GM12878 (cell line): ENCODE data around the gene RGL4. TPM values are rescaled to one million over a fixed set of nuclear protein-coding genes. Genes with fewer than 3 reads are reported as not detected.
A peak's percentile ranks its signal among the peaks of the same experiment; 100 is the strongest.

ENCODE experiments used
- ATAC-seq: fragments of 200-7000 bp; cut with Tn5 transposase; 3 replicates; pipeline ENCODE4 v1.9.1; 2020; ENCODE audit warnings: mild to moderate bottlenecking, moderate library complexity
- BruUV-seq: library from RNA; stranded (reverse); fragments of 400-500 nt; replicated peaks from 2 replicates; lab custom pipeline; 2021; lab: Mats Ljungman, UMichigan
- CTCF ChIA-PET: fragments of 300-600 bp; sonication (Branson Sonifier 250); formaldehyde crosslinking; extraction: SDS; loops from one replicate; lab custom pipeline; 2021; ENCODE audit warnings: inconsistent platforms; lab: Yijun Ruan, JAX
- POLR2A ChIA-PET: fragments of 350-600 bp; formaldehyde crosslinking; extraction: SDS; loops from one replicate; lab custom pipeline; 2021; ENCODE audit warnings: inconsistent platforms; lab: Charles Lee
- RAD21 ChIA-PET: fragments of 300-600 bp; sonication (Branson Sonifier 250); formaldehyde crosslinking; loops from one replicate; lab custom pipeline; 2023; ENCODE audit warnings: antibody characterized with exemption; ENCODE audit not compliant: unreplicated experiment; lab: Charles Lee
- SMC1A ChIA-PET: fragments of 300-600 bp; sonication (Branson Sonifier 250); formaldehyde crosslinking; loops from one replicate; lab custom pipeline; 2023; ENCODE audit not compliant: unreplicated experiment, uncharacterized antibody; lab: Charles Lee
- DNase-seq: peaks from one replicate; pipeline ENCODE4 v3.0.0-alpha.2; 2011; ENCODE audit warnings: low read depth, low spot score
- FAIRE-seq: peaks from 3 replicates; lab custom pipeline; 2011; peaks lifted over from hg19 to GRCh38; lab: Jason Lieb, UNC
- H2AFZ ChIP-seq: 2 replicates; pipeline ENCODE4 v1.6.0; 2011; ENCODE audit warnings: low read depth, low read length, control low read depth; ENCODE audit not compliant: control insufficient read depth
- H3K27ac ChIP-seq: 2 replicates; pipeline ENCODE4 v1.5.1; 2011; ENCODE audit warnings: control low read depth; ENCODE audit not compliant: control insufficient read depth, insufficient read depth
- H3K27me3 ChIP-seq, 2 experiments: replicated peaks in 1 of 2; 2 replicates each; pipeline versions ENCODE4 v1.6.0 to v1.6.1; 2011; ENCODE audit warnings: low read length in 1 of 2; ENCODE audit not compliant: control insufficient read depth in 2 of 2, insufficient read depth in 2 of 2
- H3K36me3 ChIP-seq, 2 experiments: 2 replicates each; pipeline ENCODE4 v1.5.1; 2011; ENCODE audit warnings: low read length in 1 of 2; ENCODE audit not compliant: control insufficient read depth in 2 of 2, insufficient read depth in 2 of 2
- H3K4me1 ChIP-seq: 2 replicates; pipeline ENCODE4 v1.6.1; 2011; ENCODE audit warnings: mild to moderate bottlenecking, low read length, moderate library complexity, mixed read lengths; ENCODE audit not compliant: control insufficient read depth, insufficient read depth
- H3K4me2 ChIP-seq: 2 replicates; pipeline ENCODE4 v1.6.0; 2011; ENCODE audit warnings: control low read depth; ENCODE audit not compliant: control insufficient read depth, insufficient read depth
- H3K4me3 ChIP-seq: fragments of 200-600 bp; sonication (generic); 2 replicates; pipeline ENCODE4 v1.5.1; 2016
- H3K79me2 ChIP-seq: 2 replicates; pipeline ENCODE4 v1.6.0; 2011; ENCODE audit warnings: low read length; ENCODE audit not compliant: control insufficient read depth, insufficient read depth
- H3K9ac ChIP-seq: 2 replicates; pipeline ENCODE4 v1.8.0; 2011; ENCODE audit warnings: low read length, control low read depth, mixed read lengths; ENCODE audit not compliant: control insufficient read depth, insufficient read depth
- H3K9me3 ChIP-seq: replicated peaks from 3 replicates; pipeline ENCODE4 v1.5.1; 2011; ENCODE audit warnings: mild to moderate bottlenecking, low read length; ENCODE audit not compliant: control insufficient read depth, insufficient read depth
- H4K20me1 ChIP-seq: 2 replicates; pipeline ENCODE4 v1.6.0; 2011; ENCODE audit not compliant: control insufficient read depth, insufficient read depth
- ATF7 ChIP-seq: fragments of 450-650 bp; IDR thresholded peaks from 2 replicates; pipeline ENCODE4 v1.6.1; 2016; ENCODE audit warnings: low read depth, mild to moderate bottlenecking
- BHLHE40 ChIP-seq, 2 experiments: fragments of 450-650 bp in 1 of 2; IDR thresholded peaks; 2 replicates each; pipeline ENCODE4 v1.6.1; 2011 to 2017; ENCODE audit warnings: low read depth in 2 of 2, borderline replicate concordance in 1 of 2, improper control_type of control experiment in 1 of 2, low read length in 1 of 2, mild to moderate bottlenecking in 1 of 2
- CBFB ChIP-seq: IDR thresholded peaks from 2 replicates; pipeline ENCODE4 v1.6.1; 2016; ENCODE audit warnings: antibody characterized with exemption, low read depth
- CREB1 ChIP-seq: IDR thresholded peaks from 2 replicates; pipeline ENCODE4 v1.6.1; 2012; ENCODE audit warnings: low read depth, mild to moderate bottlenecking, inconsistent platforms
- CREM ChIP-seq: IDR thresholded peaks from 2 replicates; pipeline ENCODE4 v1.6.1; 2014; ENCODE audit warnings: antibody characterized with exemption, low read depth
- EED ChIP-seq: sonication (generic); IDR thresholded peaks from 2 replicates; pipeline ENCODE4 v1.6.1; 2016; ENCODE audit warnings: antibody characterized with exemption, low read depth
- GABPA ChIP-seq: IDR thresholded peaks from 2 replicates; pipeline ENCODE4 v1.6.1; 2014; ENCODE audit warnings: antibody characterized with exemption, low read depth, mild to moderate bottlenecking, inconsistent platforms
- IKZF2 ChIP-seq, 2 experiments: fragments of 450-650 bp; IDR thresholded peaks; 2 replicates each; pipeline ENCODE4 v1.6.1; 2017; ENCODE audit warnings: mild to moderate bottlenecking in 2 of 2, moderate library complexity in 2 of 2
- MEF2B ChIP-seq: fragments of 450-650 bp; IDR thresholded peaks from 2 replicates; pipeline ENCODE4 v1.6.1; 2018; ENCODE audit warnings: mild to moderate bottlenecking, moderate library complexity; ENCODE audit not compliant: partially characterized antibody, poor library complexity, severe bottlenecking
- MTA2 ChIP-seq: fragments of 450-650 bp; IDR thresholded peaks from 2 replicates; pipeline ENCODE4 v1.6.1; 2016; ENCODE audit warnings: low read depth, mild to moderate bottlenecking, moderate library complexity
- NFYA ChIP-seq: IDR thresholded peaks from 2 replicates; pipeline ENCODE4 v1.6.1; 2011; ENCODE audit warnings: low read depth, mild to moderate bottlenecking, low read length, improper control_type of control experiment, borderline replicate concordance
- PAX8 ChIP-seq: fragments of 450-650 bp; IDR thresholded peaks from 2 replicates; pipeline ENCODE4 v1.6.1; 2017; ENCODE audit warnings: mild to moderate bottlenecking, moderate library complexity
- PML ChIP-seq: IDR thresholded peaks from 2 replicates; pipeline ENCODE4 v1.6.1; 2012; ENCODE audit warnings: low read length, inconsistent platforms
- POLR2A ChIP-seq: IDR thresholded peaks from 2 replicates; pipeline ENCODE4 v1.6.1; 2011; ENCODE audit warnings: low read depth, mild to moderate bottlenecking, low read length
- POLR2AphosphoS2 ChIP-seq: IDR thresholded peaks from 2 replicates; pipeline ENCODE4 v1.6.1; 2011; ENCODE audit warnings: low read depth, mild to moderate bottlenecking, low read length, improper control_type of control experiment, moderate library complexity
- POU2F2 ChIP-seq: IDR thresholded peaks from 3 replicates; pipeline ENCODE4 v1.6.1; 2011; ENCODE audit warnings: low read depth, mild to moderate bottlenecking, low read length, borderline replicate concordance
- SP1 ChIP-seq: IDR thresholded peaks from one replicate; pipeline ENCODE4 v1.6.1; 2011; ENCODE audit warnings: low read depth, low read length
- TAF1 ChIP-seq: IDR thresholded peaks from 2 replicates; pipeline ENCODE4 v1.6.1; 2011; ENCODE audit warnings: mild to moderate bottlenecking, low read depth, low read length, borderline replicate concordance
- USF1 ChIP-seq: IDR thresholded peaks from 2 replicates; pipeline ENCODE4 v1.6.1; 2011; ENCODE audit warnings: borderline replicate concordance, low read depth, mild to moderate bottlenecking, moderate library complexity, mixed read lengths, low read length; ENCODE audit not compliant: insufficient read depth; ENCODE audit errors: extremely low read length
- ZBTB4 ChIP-seq: fragments of 450-650 bp; formaldehyde crosslinking; IDR thresholded peaks from 2 replicates; pipeline ENCODE4 v1.4.0; 2022; ENCODE audit warnings: mild to moderate bottlenecking, moderate library complexity
- ZNF24 ChIP-seq: fragments of 450-650 bp; IDR thresholded peaks from 2 replicates; pipeline ENCODE4 v1.6.1; 2017; ENCODE audit warnings: antibody characterized with exemption, mild to moderate bottlenecking
- WGBS: methylation state at CpG from one replicate; pipeline ENCODE4 v1.1.6; 2016; ENCODE audit warnings: low lambda C conversion rate; ENCODE audit not compliant: insufficient replicate concordance, insufficient coverage; ENCODE audit errors: missing lambda C conversion rate; 5-methylcytosine and 5-hydroxymethylcytosine counted together
- in situ Hi-C: fragments of 300-500 bp; cut with MboI; formaldehyde crosslinking; loops from 9 replicates; pipeline ENCODE4 v1.14.3; 2018; ENCODE audit warnings: mixed read lengths
- intact Hi-C: fragments of 100-400 bp; cut with micrococcal nuclease; formaldehyde crosslinking; loops from one replicate; pipeline ENCODE4 v1.14.2; 2022; ENCODE audit not compliant: unreplicated experiment
- polyA plus RNA-seq, 11 experiments: library from polyadenylated mRNA; depleted of rRNA in 4 of 11; unstranded in 6 of 11; stranded (reverse) in 5 of 11; fragments of >200 nt; fragmentation: Nextera tagmentation in 4 of 11; fragmentation: Illumina TruSeq in 1 of 11; extraction: Ambion mirVana in 4 of 11; extraction: Trizol in 1 of 11; gene quantifications; 1 replicate in 1 of 11; 2 replicates in 10 of 11; pipeline versions ENCODE4 v1.2.1 to v1.2.3, GENCODE V29; 2011 to 2016; ENCODE audit warnings: inconsistent platforms in 2 of 11, missing spikeins in 2 of 11, low read depth in 1 of 11
- total RNA-seq, 4 experiments: library from RNA; depleted of rRNA in 3 of 4; stranded (reverse); fragments of >200 nt in 3 of 4; fragmentation: Illumina TruSeq in 1 of 4; extraction: Trizol in 1 of 4; gene quantifications; 2 replicates each; pipeline versions ENCODE4 v1.2.1 to v1.2.3, GENCODE V29; 2013 to 2021

Gene RGL4
- total and polyA plus RNA-seq, 10 of the 15 experiments (the other 5 are each of a cell fraction or from before 2014, with no cell fraction given), result 1.4 to 9.0 (median 2.0) TPM; not detected in 1

- Histone ChIP-seq H3K4me2 (peak overlapping the region; percentile 80), H3K27ac (peak overlapping the region; percentile 89), H3K9me3 (no peaks in the 10 kb centered on the region), H4K20me1 (no peaks in the 10 kb centered on the region), H3K27me3 (no peaks in the 10 kb centered on the region), H2AFZ (peak overlapping the region; percentile 67), H3K9ac (peak overlapping the region; percentile 68), H3K4me1 (peaks cover 15% of the 10 kb centered on the region), H3K79me2 (no peaks in the 10 kb centered on the region), H3K4me3 (0 out of 2 replicates have a peak overlapping the region, but pooled peaks have one; percentile 22), H3K36me3 (peaks cover 15 to 17% of the 10 kb centered on the region in 2 experiments)
- in situ Hi-C loops (no loop called here), intact Hi-C loops (no loop called here)
- FAIRE-seq, result peak; percentile 86
- WGBS, result 17% methylated on average over 13 of the region's 13 CpGs
- DNase-seq, result peak; percentile 33
- ATAC-seq, result peak; percentile 98
- POLR2A ChIA-PET, result interaction anchor here (1.2 kb wide), 1 partner anchor 21 kb away, joined by 3 read pairs; no protein-coding TSS in a partner anchor
- no TSS peak for BruUV-seq
- CTCF ChIA-PET, result interaction anchor here (0.6 to 1.4 kb wide), 2 partner anchors 55 to 271 kb away, joined by 3 read pairs; partner anchors contain the start of gene ZNF70
- SMC1A ChIA-PET, result interaction anchor here (0.8 to 1.4 kb wide), 2 partner anchors 30 to 150 kb away, joined by 3 to 4 read pairs; no protein-coding TSS in a partner anchor
- RAD21 ChIA-PET, result no interaction called here
- TF ChIP-seq PML (peak; percentile 20; the same call in 1 of the 2 replicates), IKZF2 (IDR thresholded peaks at IDR 0.05) (peak; percentile 28 to 55; a peak in 3 of 4 replicates), EED (peak; percentile 72), ZBTB4 (no peak), PAX8 (no peak), CREB1 (peak; percentile 91), CREM (peak; percentile 86), MEF2B (peak; percentile 56), CBFB (peak; percentile 49; the same call in 1 of the 2 replicates), ATF7 (peak; percentile 28; the same call in 1 of the 2 replicates), NFYA (no peak), POLR2AphosphoS2 (no peak), ZNF24 (peak; percentile 54), GABPA (peak; percentile 58), BHLHE40 (IDR thresholded peaks at IDR 0.05; ENCODE audit: borderline replicate concordance in 1 of 2, low read depth in 2 of 2, low read length in 1 of 2) (peak in 1 of 2 experiments; percentile 50; a peak in 1 of 4 replicates), POU2F2 (0 out of 3 replicates have a peak, but pooled peaks have one; percentile 50), POLR2A (peak; percentile 71), MTA2 (0 out of 2 replicates have a peak, but pooled peaks have one; percentile 18), USF1 (no peak), TAF1 (no peak), SP1 (peak; percentile 20)
Observed at GRCh38 chr22:23696326-23696851, 5.6 kb downstream of the RGL4 start.
